HepG2 (cell line): ENCODE results near the gene CCL19. TPM values are rescaled to one million over a fixed set of nuclear protein-coding genes. Genes with fewer than 3 reads are reported as not detected.
A peak's percentile ranks its signal among the peaks of the same experiment; 100 is the strongest.

ENCODE experiments used
- ATF7 ChIP-seq, 2 experiments: fragments of 450-650 bp in 1 of 2; sonication (generic) in 1 of 2; formaldehyde crosslinking in 1 of 2; IDR thresholded peaks; 2 replicates each; pipeline versions ENCODE4 v1.4.0 to v1.6.1; 2016 to 2020; ENCODE audit warnings: antibody characterized with exemption in 1 of 2, mild to moderate bottlenecking in 1 of 2, missing genetic modification reagents in 1 of 2
- CHD4 ChIP-seq: fragments of 200-600 bp; sonication (generic); IDR thresholded peaks from 2 replicates; pipeline ENCODE4 v1.7.0; 2017; ENCODE audit warnings: mild to moderate bottlenecking, low read length, borderline replicate concordance
- ELF3 ChIP-seq: IDR thresholded peaks from 2 replicates; pipeline ENCODE4 v1.6.1; 2016; ENCODE audit warnings: missing genetic modification reagents, missing compliant biosample characterization
- LBX2 ChIP-seq: sonication (generic); formaldehyde crosslinking; IDR thresholded peaks from 2 replicates; pipeline ENCODE4 v1.5.0; 2020; ENCODE audit warnings: missing genetic modification reagents, mild to moderate bottlenecking, borderline replicate concordance
- MTF1 ChIP-seq: sonication (generic); formaldehyde crosslinking; IDR thresholded peaks from 2 replicates; pipeline ENCODE4 v1.5.0; 2020; ENCODE audit warnings: missing genetic modification reagents
- MXI1 ChIP-seq: IDR thresholded peaks from 3 replicates; pipeline ENCODE4 v1.6.1; 2012; ENCODE audit warnings: low read depth, low read length, inconsistent platforms, borderline replicate concordance
- NFATC3 ChIP-seq: sonication (generic); formaldehyde crosslinking; IDR thresholded peaks from 2 replicates; pipeline ENCODE4 v1.5.1; 2020; ENCODE audit warnings: mild to moderate bottlenecking, missing genetic modification reagents
- NR2C2 ChIP-seq: sonication (generic); formaldehyde crosslinking; IDR thresholded peaks from 2 replicates; pipeline ENCODE4 v1.4.0; 2020; ENCODE audit warnings: missing genetic modification reagents, mild to moderate bottlenecking, moderate library complexity, borderline replicate concordance
- NR2F2 ChIP-seq: IDR thresholded peaks from 2 replicates; pipeline ENCODE4 v1.6.1; 2012; ENCODE audit warnings: low read depth, inconsistent platforms, borderline replicate concordance
- PAF1 ChIP-seq: IDR thresholded peaks from 2 replicates; pipeline ENCODE4 v1.6.1; 2016; ENCODE audit warnings: missing genetic modification reagents, missing compliant biosample characterization
- POLR2AphosphoS5 ChIP-seq: IDR thresholded peaks from 2 replicates; pipeline ENCODE4 v1.6.1; 2012; ENCODE audit warnings: low read depth, low read length
- SRSF4 ChIP-seq: fragments of 200-400 bp; formaldehyde crosslinking; IDR thresholded peaks from one replicate; pipeline ENCODE4 v1.6.1; 2018; ENCODE audit warnings: mild to moderate bottlenecking, low read depth, low read length, moderate library complexity; ENCODE audit not compliant: poor library complexity, severe bottlenecking
- SUZ12 ChIP-seq: fragments of 150-350 bp; IDR thresholded peaks from 2 replicates; pipeline ENCODE4 v1.6.1; 2014; ENCODE audit warnings: low read depth, low read length
- TBP ChIP-seq: sonication (generic); formaldehyde crosslinking; IDR thresholded peaks from 2 replicates; pipeline ENCODE4 v1.5.0; 2020; ENCODE audit warnings: missing genetic modification reagents
- TGIF2 ChIP-seq: IDR thresholded peaks from 2 replicates; pipeline ENCODE4 v1.6.1; 2016; ENCODE audit warnings: control low read depth, missing compliant biosample characterization
- UBTF ChIP-seq: sonication (generic); formaldehyde crosslinking; IDR thresholded peaks from 2 replicates; pipeline ENCODE4 v1.4.0; 2020; ENCODE audit warnings: mild to moderate bottlenecking, missing genetic modification reagents
- XRCC5 ChIP-seq: fragments of 200-400 bp; formaldehyde crosslinking; optimal IDR thresholded peaks from 2 replicates; pipeline ENCODE3; 2017; ENCODE audit warnings: mild to moderate bottlenecking, low read length
- ZBTB8A ChIP-seq: sonication (generic); formaldehyde crosslinking; IDR thresholded peaks from 2 replicates; pipeline ENCODE4 v1.4.0; 2020; ENCODE audit warnings: mild to moderate bottlenecking, low read depth, missing genetic modification reagents, borderline replicate concordance
- ZFP37 ChIP-seq: sonication (generic); formaldehyde crosslinking; IDR thresholded peaks from 2 replicates; pipeline ENCODE4 v1.4.0; 2020; ENCODE audit warnings: missing genetic modification reagents, borderline replicate concordance
- ZFP90 ChIP-seq: sonication (generic); formaldehyde crosslinking; IDR thresholded peaks from 2 replicates; pipeline ENCODE4 v1.8.0; 2022; ENCODE audit warnings: missing genetic modification reagents, mild to moderate bottlenecking, inconsistent platforms, borderline replicate concordance
- ZNF230 ChIP-seq: sonication (generic); formaldehyde crosslinking; IDR thresholded peaks from 2 replicates; pipeline ENCODE4 v1.4.0; 2020; ENCODE audit warnings: mild to moderate bottlenecking, missing genetic modification reagents
- ZNF260 ChIP-seq: sonication (generic); formaldehyde crosslinking; IDR thresholded peaks from 2 replicates; pipeline ENCODE4 v1.4.0; 2020; ENCODE audit warnings: missing genetic modification reagents, low read depth, mild to moderate bottlenecking, borderline replicate concordance
- ZNF629 ChIP-seq: sonication (generic); formaldehyde crosslinking; conservative IDR thresholded peaks from 2 replicates; pipeline ENCODE4 v1.5.0; 2020; ENCODE audit warnings: missing genetic modification reagents
- ZNF781 ChIP-seq: sonication (generic); formaldehyde crosslinking; IDR thresholded peaks from 2 replicates; pipeline ENCODE4 v1.5.1; 2020; ENCODE audit warnings: borderline replicate concordance, mild to moderate bottlenecking, missing genetic modification reagents; ENCODE audit errors: not compliant biosample characterization
- ZNF784 ChIP-seq: sonication (generic); formaldehyde crosslinking; IDR thresholded peaks from 2 replicates; pipeline ENCODE4 v1.5.1; 2020; ENCODE audit warnings: missing genetic modification reagents, mild to moderate bottlenecking, borderline replicate concordance
- ZNF816 ChIP-seq: sonication (generic); formaldehyde crosslinking; IDR thresholded peaks from 2 replicates; pipeline ENCODE4 v1.8.0; 2022; ENCODE audit warnings: missing genetic modification reagents, mild to moderate bottlenecking, borderline replicate concordance
- ZNF883 ChIP-seq: sonication (generic); formaldehyde crosslinking; IDR thresholded peaks from 2 replicates; pipeline ENCODE4 v1.5.1; 2020; ENCODE audit warnings: mild to moderate bottlenecking, missing genetic modification reagents; ENCODE audit errors: not compliant biosample characterization
- polyA plus RNA-seq, 8 experiments: library from polyadenylated mRNA; depleted of rRNA in 3 of 8; stranded (reverse) in 7 of 8; unstranded in 1 of 8; fragments of >200 nt; fragmentation: Illumina TruSeq in 4 of 8; extraction: Trizol in 4 of 8; gene quantifications; 2 replicates each; pipeline versions ENCODE4 v1.2.1 to v1.2.3, GENCODE V29; 2011 to 2016; ENCODE audit warnings: low read depth in 4 of 8, missing spikeins in 1 of 8, mixed read lengths in 1 of 8; ENCODE audit not compliant: insufficient read depth in 1 of 8
- total RNA-seq, 5 experiments: library from RNA; depleted of rRNA; stranded (reverse); fragments of >200 nt; fragmentation: Illumina TruSeq; extraction: Trizol; gene quantifications; 2 replicates each; pipeline ENCODE4 v1.2.3, GENCODE V29; 2016; ENCODE audit warnings: low read depth in 1 of 5

Gene CCL19
- total and polyA plus RNA-seq, 2 of the 13 experiments (the other 11 are each of a cell fraction or from before 2014, with no cell fraction given) = not detected

GRCh38 chr9:34651876-34652601 lies 39.0 kb downstream of the CCL19 start, which contains the start of gene IL11RA (continued):
- TF ChIP-seq SRSF4 = no peak
- TF ChIP-seq CHD4 = no peak
- no peak for TF ChIP-seq ATF7 (IDR thresholded peaks at IDR 0.05)
- no peak; the same call in 1 of the 2 replicates for TF ChIP-seq ATF7 (CRISPR knock-in tag; IDR thresholded peaks at IDR 0.05)
- TF ChIP-seq NFATC3 = no peak
- no peak for TF ChIP-seq ZFP37 (CRISPR knock-in tag)
- TF ChIP-seq MXI1 = no peak
- TF ChIP-seq LBX2 (CRISPR knock-in tag) = no peak
- peak; percentile 44; the same call in 1 of the 2 replicates for TF ChIP-seq UBTF (CRISPR knock-in tag)
- no peak for TF ChIP-seq ZNF230
- TF ChIP-seq XRCC5 = peak; percentile 87
- no peak; the same call in 1 of the 2 replicates for TF ChIP-seq ZNF816 (CRISPR knock-in tag)
- TF ChIP-seq ZBTB8A (CRISPR knock-in tag) = no peak
- TF ChIP-seq ZNF781 (CRISPR knock-in tag) = no peak
- TF ChIP-seq MTF1 (CRISPR knock-in tag) = no peak
- TF ChIP-seq SUZ12 = no peak
- TF ChIP-seq ZFP90 (CRISPR knock-in tag) = no peak
- TF ChIP-seq ZNF260 = no peak
- TF ChIP-seq TBP = no peak
- peak; percentile 91 for TF ChIP-seq POLR2AphosphoS5
- TF ChIP-seq ZNF629 (CRISPR knock-in tag) = 0 out of 2 replicates have a peak, but pooled peaks have one; percentile 25
- TF ChIP-seq NR2C2 (CRISPR knock-in tag) = peak; percentile 89
- TF ChIP-seq PAF1 = peak; percentile 58; the same call in 1 of the 2 replicates
- peak; percentile 77; the same call in 1 of the 2 replicates for TF ChIP-seq TGIF2
- TF ChIP-seq NR2F2 = peak; percentile 58; the same call in 1 of the 2 replicates
- peak; percentile 61; the same call in 1 of the 2 replicates for TF ChIP-seq ELF3 (CRISPR knock-in tag)
- no peak for TF ChIP-seq ZNF883 (CRISPR knock-in tag)
- peak; percentile 47; the same call in 1 of the 2 replicates for TF ChIP-seq ZNF784
